GM18951 (cell line): ENCODE data around the gene SLC22A23.

ENCODE experiments used
- POLR2A ChIP-seq: IDR thresholded peaks from 4 replicates; pipeline ENCODE4 v1.6.1; 2011; ENCODE audit warnings: mild to moderate bottlenecking; ENCODE audit not compliant: insufficient read length, insufficient read depth; ENCODE audit errors: extremely low read depth
- in situ Hi-C: fragments of 300-500 bp; cut with MboI; formaldehyde crosslinking; loops from one replicate; pipeline ENCODE4 v1.12.0; 2022; ENCODE audit warnings: low sequenced_read_pairs, mixed read lengths, inconsistent platforms; ENCODE audit not compliant: unreplicated experiment

Gene SLC22A23

GRCh38 chr6:3336066-3336786, 120.6 kb downstream of the SLC22A23 start:
- in situ Hi-C loops: no loop called here
- TF ChIP-seq POLR2A: no peak

- in situ Hi-C loops: no loop called here
- TF ChIP-seq POLR2A: no peak
These were observed 121.7 kb downstream of the SLC22A23 start for GRCh38 chr6:3335169-3335568.

GRCh38 chr6:3334555-3334954, 122.3 kb downstream of the SLC22A23 start:
- in situ Hi-C loops: no loop called here
- no peak for TF ChIP-seq POLR2A

- TF ChIP-seq POLR2A: no peak
- in situ Hi-C loops: no loop called here
These were observed 123.6 kb downstream of the SLC22A23 start for GRCh38 chr6:3333263-3333662.

GRCh38 chr6:3331971-3332370, 124.9 kb downstream of the SLC22A23 start:
- in situ Hi-C loops: no loop called here
- TF ChIP-seq POLR2A: no peak

GRCh38 chr6:3331494-3331893, 125.4 kb downstream of the SLC22A23 start:
- no peak for TF ChIP-seq POLR2A
- in situ Hi-C loops: no loop called here

GRCh38 chr6:3330199-3330598, 126.7 kb downstream of the SLC22A23 start:
- TF ChIP-seq POLR2A: no peak
- in situ Hi-C loops: no loop called here

- TF ChIP-seq POLR2A: no peak
- in situ Hi-C loops: no loop called here
These were observed 127.3 kb downstream of the SLC22A23 start for GRCh38 chr6:3329393-3330051.

- no peak for TF ChIP-seq POLR2A
- in situ Hi-C loops: no loop called here
These were observed 128.1 kb downstream of the SLC22A23 start for GRCh38 chr6:3328796-3329195.

GRCh38 chr6:3328145-3328544, 128.7 kb downstream of the SLC22A23 start:
- in situ Hi-C loops: no loop called here
- TF ChIP-seq POLR2A: no peak

- in situ Hi-C loops: no loop called here
- no peak for TF ChIP-seq POLR2A
These were observed 129.4 kb downstream of the SLC22A23 start for GRCh38 chr6:3327403-3327802.

- TF ChIP-seq POLR2A: no peak
- in situ Hi-C loops: no loop called here
These were observed 129.9 kb downstream of the SLC22A23 start for GRCh38 chr6:3326981-3327380.

GRCh38 chr6:3326184-3326971, 130.5 kb downstream of the SLC22A23 start:
- TF ChIP-seq POLR2A: no peak
- in situ Hi-C loops: no loop called here

- in situ Hi-C loops: no loop called here
- no peak for TF ChIP-seq POLR2A
These were observed 131.6 kb downstream of the SLC22A23 start for GRCh38 chr6:3325210-3325609.
